ENCODE results near the gene GRM3. TPM values are rescaled to one million over a fixed set of nuclear protein-coding genes. Genes with fewer than 3 reads are reported as not detected.

GRM3 gene
- total RNA-seq, 2 experiments from 2014 or later, result not detected

DNA sequence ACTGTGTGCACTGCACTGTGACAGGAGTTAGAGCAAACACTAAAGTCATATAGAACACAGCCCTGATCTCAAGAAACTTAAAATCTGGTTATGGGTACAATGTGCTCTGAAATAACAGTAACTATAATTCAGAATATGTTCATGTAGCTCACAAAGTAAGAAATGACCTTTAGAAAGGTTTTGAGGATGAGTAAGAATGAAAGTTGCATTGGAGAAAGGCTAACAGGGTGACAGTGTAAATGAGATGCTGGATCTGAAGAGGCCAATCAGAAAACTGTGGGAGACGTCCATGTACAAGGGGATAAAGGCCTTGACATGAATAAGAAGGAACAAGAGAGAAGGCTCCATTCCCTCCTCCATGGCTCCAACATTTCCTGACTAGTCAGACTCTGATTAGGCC lies 124.7 kb downstream of the GRM3 start:
- DNase-seq (no peak), ATAC-seq (no peak)
- intact Hi-C loops (cut with DNase I, micrococcal nuclease), result no loop called here
- POLR2A ChIA-PET, result no interaction called here
- no peak overlapping the region for H3K4me3 Mint-ChIP-seq
- H3K36me3 Mint-ChIP-seq (ENCODE audit: low read depth), result no peaks in the 10 kb centered on the region
- no peaks in the 10 kb centered on the region for H3K4me1 Mint-ChIP-seq
- no peak overlapping the region for H3K27ac Mint-ChIP-seq
- CTCF ChIA-PET, result no interaction called here
- no peaks in the 10 kb centered on the region for H3K9me3 Mint-ChIP-seq (ENCODE audit: low read depth)
- H3K27me3 Mint-ChIP-seq, result no peaks in the 10 kb centered on the region

- H3K36me3 Mint-ChIP-seq (ENCODE audit: low read depth), result no peaks in the 10 kb centered on the region
- no peak overlapping the region for H3K4me3 Mint-ChIP-seq
- ATAC-seq, result no peak
- DNase-seq, result no peak
- no peaks in the 10 kb centered on the region for H3K27me3 Mint-ChIP-seq
- no peaks in the 10 kb centered on the region for H3K4me1 Mint-ChIP-seq
- H3K27ac Mint-ChIP-seq, result no peak overlapping the region
- POLR2A ChIA-PET, result no interaction called here
- intact Hi-C loops (cut with DNase I, micrococcal nuclease), result no loop called here
- H3K9me3 Mint-ChIP-seq (ENCODE audit: low read depth), result no peaks in the 10 kb centered on the region
- CTCF ChIA-PET, result no interaction called here
Measured at GRCh38 chr7:86768967-86769760, 125.5 kb downstream of the GRM3 start.

- ATAC-seq, result no peak
- Mint-ChIP-seq H3K27me3 (no peaks in the 10 kb centered on the region), H3K27ac (no peak overlapping the region), H3K36me3 (ENCODE audit: low read depth) (no peaks in the 10 kb centered on the region), H3K4me1 (no peaks in the 10 kb centered on the region), H3K4me3 (no peak overlapping the region), H3K9me3 (ENCODE audit: low read depth) (no peaks in the 10 kb centered on the region)
- intact Hi-C loops (cut with DNase I, micrococcal nuclease), result no loop called here
- CTCF ChIA-PET, result no interaction called here
- POLR2A ChIA-PET, result no interaction called here
- no peak for DNase-seq
Measured at GRCh38 chr7:86773309-86773708, 129.6 kb downstream of the GRM3 start.

DNA sequence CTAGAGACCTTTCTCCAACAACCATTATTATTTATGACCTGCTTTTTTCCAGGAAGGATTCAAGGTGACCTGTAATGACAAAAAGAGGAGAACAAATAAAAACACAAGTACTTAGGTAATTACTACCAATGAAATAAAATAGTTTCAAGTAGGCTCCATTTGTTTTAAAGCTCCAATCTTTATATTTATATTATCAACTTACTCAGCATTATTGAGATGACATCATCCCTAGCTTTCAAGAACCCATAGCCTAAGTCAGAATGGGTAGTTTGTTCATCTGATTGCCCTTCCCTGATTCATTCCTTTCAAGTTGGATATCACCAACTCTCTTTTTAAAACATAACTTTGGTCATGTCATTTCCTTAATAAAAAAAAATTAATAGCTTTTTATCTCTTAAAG lies 131.5 kb downstream of the GRM3 start:
- no peak overlapping the region for H3K27ac Mint-ChIP-seq
- H3K9me3 Mint-ChIP-seq (ENCODE audit: low read depth), result peaks cover 3% of the 10 kb centered on the region
- ChIA-PET POLR2A (no interaction called here), CTCF (no interaction called here)
- ATAC-seq (no peak), DNase-seq (no peak)
- H3K27me3 Mint-ChIP-seq, result no peaks in the 10 kb centered on the region
- no peak overlapping the region for H3K4me3 Mint-ChIP-seq
- H3K4me1 Mint-ChIP-seq, result no peaks in the 10 kb centered on the region
- intact Hi-C loops (cut with DNase I, micrococcal nuclease), result no loop called here
- H3K36me3 Mint-ChIP-seq (ENCODE audit: low read depth), result no peaks in the 10 kb centered on the region

GRCh38 chr7:86776136-86776535 lies 132.4 kb downstream of the GRM3 start:
- DNase-seq (no peak), ATAC-seq (no peak)
- H3K27me3 Mint-ChIP-seq, result no peaks in the 10 kb centered on the region
- H3K9me3 Mint-ChIP-seq (ENCODE audit: low read depth), result peaks cover 3% of the 10 kb centered on the region
- POLR2A ChIA-PET, result no interaction called here
- no peak overlapping the region for H3K27ac Mint-ChIP-seq
- intact Hi-C loops (cut with DNase I, micrococcal nuclease), result no loop called here
- H3K4me1 Mint-ChIP-seq, result no peaks in the 10 kb centered on the region
- no peaks in the 10 kb centered on the region for H3K36me3 Mint-ChIP-seq (ENCODE audit: low read depth)
- H3K4me3 Mint-ChIP-seq, result no peak overlapping the region
- CTCF ChIA-PET, result no interaction called here

DNA sequence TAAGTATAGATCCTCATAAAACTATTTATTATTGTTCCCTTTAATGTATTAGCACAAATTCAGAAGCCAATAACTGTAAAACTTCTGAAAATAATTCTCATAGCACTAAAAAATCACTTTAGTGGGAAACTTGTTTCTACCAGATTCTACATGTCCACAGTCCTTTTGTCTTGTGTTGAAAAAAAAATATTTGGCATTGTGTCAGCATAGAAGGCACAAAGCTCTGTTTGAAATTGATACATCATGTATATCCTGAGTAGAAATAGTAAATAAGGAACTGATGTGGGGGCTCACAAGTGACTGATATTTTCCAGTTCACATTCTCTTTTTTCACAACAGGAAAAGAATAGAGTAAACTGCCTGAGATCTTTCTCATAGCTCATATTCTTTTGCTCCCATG lies 134.6 kb downstream of the GRM3 start:
- ChIA-PET POLR2A (no interaction called here), CTCF (no interaction called here)
- intact Hi-C loops (cut with DNase I, micrococcal nuclease), result no loop called here
- Mint-ChIP-seq H3K36me3 (ENCODE audit: low read depth) (no peaks in the 10 kb centered on the region), H3K4me3 (no peak overlapping the region), H3K27ac (no peak overlapping the region), H3K27me3 (no peaks in the 10 kb centered on the region), H3K9me3 (ENCODE audit: low read depth) (peaks cover 3% of the 10 kb centered on the region), H3K4me1 (no peaks in the 10 kb centered on the region)
- DNase-seq, result no peak
- no peak for ATAC-seq

DNA sequence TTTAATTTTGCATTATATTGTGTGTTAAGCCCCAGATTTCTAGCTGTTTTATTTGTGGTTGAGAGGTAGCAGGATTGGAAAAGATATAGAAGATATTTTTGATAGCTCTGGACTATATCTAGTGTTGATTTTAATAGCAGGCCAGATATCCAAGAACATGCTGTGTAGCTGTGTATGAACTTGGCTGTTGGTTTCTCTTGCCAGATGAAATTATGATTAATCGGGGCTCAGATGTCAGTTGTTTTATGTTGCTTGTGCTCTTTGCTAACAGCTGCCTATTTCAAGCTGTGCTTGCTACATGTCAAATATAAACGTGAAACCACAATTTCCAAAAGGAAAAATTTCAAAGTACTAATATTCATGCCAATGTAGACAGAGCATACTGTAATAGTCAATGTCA lies 141.1 kb downstream of the GRM3 start:
- POLR2A ChIA-PET, result no interaction called here
- H3K27me3 Mint-ChIP-seq, result no peaks in the 10 kb centered on the region
- CTCF ChIA-PET, result no interaction called here
- intact Hi-C loops (cut with DNase I, micrococcal nuclease), result no loop called here
- no peaks in the 10 kb centered on the region for H3K4me1 Mint-ChIP-seq
- H3K4me3 Mint-ChIP-seq, result no peak overlapping the region
- DNase-seq (no peak), ATAC-seq (no peak)
- H3K36me3 Mint-ChIP-seq (ENCODE audit: low read depth), result no peaks in the 10 kb centered on the region
- H3K9me3 Mint-ChIP-seq (ENCODE audit: low read depth), result no peaks in the 10 kb centered on the region
- no peak overlapping the region for H3K27ac Mint-ChIP-seq

DNA sequence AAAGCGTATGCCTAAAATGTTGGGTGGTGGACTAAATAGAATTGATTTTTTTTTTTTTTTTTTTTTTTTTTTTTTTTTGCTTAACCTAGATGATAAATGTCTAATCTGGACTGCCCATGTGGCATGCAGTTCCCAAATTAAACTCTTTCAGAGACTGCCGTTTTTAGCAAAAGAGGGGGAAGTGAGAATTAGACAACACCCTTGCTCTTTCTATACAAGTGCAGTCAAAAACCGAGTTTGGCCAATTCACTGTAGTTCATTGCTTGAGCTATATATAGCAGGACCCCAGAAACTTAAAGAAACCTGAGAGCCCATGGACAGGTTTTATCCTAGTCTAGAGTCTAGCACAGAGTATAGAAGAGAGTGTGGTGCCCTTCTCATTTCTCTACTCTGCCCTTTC lies 141.9 kb downstream of the GRM3 start:
- H3K4me3 Mint-ChIP-seq, result no peak overlapping the region
- ATAC-seq, result no peak
- H3K36me3 Mint-ChIP-seq (ENCODE audit: low read depth), result no peaks in the 10 kb centered on the region
- no peaks in the 10 kb centered on the region for H3K27me3 Mint-ChIP-seq
- no peaks in the 10 kb centered on the region for H3K9me3 Mint-ChIP-seq (ENCODE audit: low read depth)
- intact Hi-C loops (cut with DNase I, micrococcal nuclease), result no loop called here
- ChIA-PET POLR2A (no interaction called here), CTCF (no interaction called here)
- H3K4me1 Mint-ChIP-seq, result no peaks in the 10 kb centered on the region
- H3K27ac Mint-ChIP-seq, result no peak overlapping the region
- no peak for DNase-seq

GRCh38 chr7:86786376-86786775 lies 142.7 kb downstream of the GRM3 start:
- Mint-ChIP-seq H3K4me1 (no peaks in the 10 kb centered on the region), H3K27ac (no peak overlapping the region), H3K36me3 (ENCODE audit: low read depth) (no peaks in the 10 kb centered on the region), H3K27me3 (no peaks in the 10 kb centered on the region), H3K9me3 (ENCODE audit: low read depth) (no peaks in the 10 kb centered on the region), H3K4me3 (no peak overlapping the region)
- CTCF ChIA-PET, result no interaction called here
- DNase-seq, result no peak
- intact Hi-C loops (cut with DNase I, micrococcal nuclease), result no loop called here
- POLR2A ChIA-PET, result no interaction called here
- ATAC-seq, result no peak

DNA sequence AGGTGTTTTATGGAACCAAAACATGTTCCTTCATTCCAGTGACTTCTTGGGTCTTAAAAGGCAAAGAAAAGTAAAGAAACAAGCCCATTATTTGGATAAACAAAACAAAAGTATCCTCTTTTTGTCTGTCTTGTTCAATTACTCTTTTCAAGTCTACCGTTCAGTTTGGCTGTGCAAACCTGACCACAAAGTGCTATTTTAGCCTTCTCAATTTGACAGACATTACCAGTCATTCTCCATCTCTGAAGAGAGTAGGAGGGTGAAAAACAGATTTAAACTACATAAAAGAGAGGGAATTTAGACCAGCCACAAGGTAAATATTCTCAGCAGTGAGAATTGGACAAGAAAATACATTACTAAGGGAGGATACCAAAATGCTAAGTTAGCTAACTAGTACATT lies 145.2 kb downstream of the GRM3 start:
- no peak overlapping the region for H3K27ac Mint-ChIP-seq
- ChIA-PET POLR2A (no interaction called here), CTCF (no interaction called here)
- H3K4me1 Mint-ChIP-seq, result no peaks in the 10 kb centered on the region
- H3K27me3 Mint-ChIP-seq, result no peaks in the 10 kb centered on the region
- no peak overlapping the region for H3K4me3 Mint-ChIP-seq
- intact Hi-C loops (cut with DNase I, micrococcal nuclease), result no loop called here
- no peaks in the 10 kb centered on the region for H3K36me3 Mint-ChIP-seq (ENCODE audit: low read depth)
- DNase-seq, result no peak
- no peaks in the 10 kb centered on the region for H3K9me3 Mint-ChIP-seq (ENCODE audit: low read depth)
- ATAC-seq, result no peak

- ChIA-PET CTCF (no interaction called here), POLR2A (no interaction called here)
- ATAC-seq (no peak), DNase-seq (no peak)
- intact Hi-C loops (cut with DNase I, micrococcal nuclease), result no loop called here
- no peaks in the 10 kb centered on the region for H3K27me3 Mint-ChIP-seq
- no peaks in the 10 kb centered on the region for H3K36me3 Mint-ChIP-seq (ENCODE audit: low read depth)
- no peak overlapping the region for H3K27ac Mint-ChIP-seq
- H3K4me3 Mint-ChIP-seq, result no peak overlapping the region
- no peaks in the 10 kb centered on the region for H3K9me3 Mint-ChIP-seq (ENCODE audit: low read depth)
- H3K4me1 Mint-ChIP-seq, result no peaks in the 10 kb centered on the region
Measured at GRCh38 chr7:86790383-86790782, 146.7 kb downstream of the GRM3 start.

DNA sequence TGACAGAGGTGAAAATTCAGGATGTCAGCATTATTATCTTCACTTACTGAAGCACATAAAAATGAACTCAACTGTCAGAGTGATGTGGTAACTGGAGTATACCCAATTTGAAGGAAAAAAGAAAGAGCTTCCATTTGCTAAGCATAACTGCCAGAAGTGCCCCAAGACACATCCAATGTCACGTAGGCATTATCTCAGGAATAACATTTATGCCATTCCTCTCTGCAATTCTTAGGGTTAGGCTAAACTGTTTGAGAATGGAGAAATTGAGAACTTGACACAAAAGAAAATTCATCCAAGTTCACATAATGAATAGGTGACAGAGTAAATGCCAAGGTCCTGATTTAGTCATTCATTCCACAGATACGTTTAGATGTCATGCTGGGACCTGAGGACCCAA lies 148.6 kb downstream of the GRM3 start:
- H3K9me3 Mint-ChIP-seq (ENCODE audit: low read depth), result peaks cover 2% of the 10 kb centered on the region
- no peaks in the 10 kb centered on the region for H3K27me3 Mint-ChIP-seq
- POLR2A ChIA-PET, result no interaction called here
- H3K36me3 Mint-ChIP-seq (ENCODE audit: low read depth), result no peaks in the 10 kb centered on the region
- CTCF ChIA-PET, result interaction anchor here (1.1 kb wide), 1 partner anchor 22 kb away, joined by 3 read pairs; no protein-coding TSS in a partner anchor
- H3K4me1 Mint-ChIP-seq, result no peaks in the 10 kb centered on the region
- no peak overlapping the region for H3K27ac Mint-ChIP-seq
- H3K4me3 Mint-ChIP-seq, result no peak overlapping the region
- intact Hi-C loops (cut with DNase I, micrococcal nuclease), result no loop called here
- no peak for DNase-seq
- ATAC-seq, result no peak

DNA sequence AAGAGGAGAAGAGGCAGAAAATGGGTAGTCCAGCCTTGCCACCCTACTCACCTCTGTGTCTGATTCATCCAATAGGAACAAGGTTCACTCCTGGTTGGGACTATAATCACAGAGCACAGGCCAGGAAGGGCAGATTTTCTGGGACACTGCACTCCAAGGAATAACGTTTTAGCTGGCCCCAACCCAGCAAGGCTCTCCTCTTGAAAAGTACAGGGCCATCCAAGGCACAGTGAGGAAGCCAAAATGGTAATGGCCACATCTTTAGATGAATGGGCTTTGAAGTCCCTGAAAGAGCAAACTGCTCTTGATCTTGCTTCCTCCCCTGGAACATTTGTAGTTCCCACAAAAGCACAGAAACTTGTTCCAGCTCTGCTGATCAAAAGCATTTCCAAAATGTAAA lies 149.4 kb downstream of the GRM3 start:
- H3K27ac Mint-ChIP-seq, result no peak overlapping the region
- H3K4me3 Mint-ChIP-seq, result no peak overlapping the region
- ATAC-seq (no peak), DNase-seq (no peak)
- no peaks in the 10 kb centered on the region for H3K27me3 Mint-ChIP-seq
- peaks cover 4% of the 10 kb centered on the region for H3K9me3 Mint-ChIP-seq (ENCODE audit: low read depth)
- no peaks in the 10 kb centered on the region for H3K4me1 Mint-ChIP-seq
- intact Hi-C loops (cut with DNase I, micrococcal nuclease), result no loop called here
- CTCF ChIA-PET, result no interaction called here
- H3K36me3 Mint-ChIP-seq (ENCODE audit: low read depth), result no peaks in the 10 kb centered on the region
- POLR2A ChIA-PET, result no interaction called here
